GM19463 (cell line): ENCODE data around the gene PHACTR2.
"Not testable (repeated sequence)": the region's sequence is repeated elsewhere in the genome, so short reads cannot be mapped to it uniquely, and the experiment has no call there.

Source experiments
- ATAC-seq: cut with Tn5 transposase; IDR thresholded peaks from one replicate; pipeline ENCODE4 v1.9.1; 2021; ENCODE audit warnings: mild to moderate bottlenecking, moderate library complexity; ENCODE audit not compliant: unreplicated experiment

The PHACTR2 gene

GRCh38 chr6:143759666-143760065 lies 81.9 kb downstream of the PHACTR2 start:
- no peak for ATAC-seq

- no peak for ATAC-seq
Observed at GRCh38 chr6:143761074-143761473, 83.3 kb downstream of the PHACTR2 start.

GRCh38 chr6:143762126-143762525 lies 84.4 kb downstream of the PHACTR2 start:
- ATAC-seq: no peak

GRCh38 chr6:143765422-143766184 lies 87.8 kb downstream of the PHACTR2 start:
- no peak for ATAC-seq

GRCh38 chr6:143766185-143766553 lies 88.4 kb downstream of the PHACTR2 start:
- no peak for ATAC-seq

- ATAC-seq: no peak
Observed at GRCh38 chr6:143767433-143767832, 89.7 kb downstream of the PHACTR2 start.

GRCh38 chr6:143772116-143773086 lies 94.6 kb downstream of the PHACTR2 start:
- ATAC-seq: no peak

- ATAC-seq: no peak
Observed at GRCh38 chr6:143773506-143774150, 95.9 kb downstream of the PHACTR2 start.

GRCh38 chr6:143774347-143774746 lies 96.6 kb downstream of the PHACTR2 start:
- ATAC-seq: no peak

- no peak for ATAC-seq
Observed at GRCh38 chr6:143775336-143775735, 97.6 kb downstream of the PHACTR2 start.

- ATAC-seq: no peak
Observed at GRCh38 chr6:143778926-143779325, 101.2 kb downstream of the PHACTR2 start.

GRCh38 chr6:143782481-143782880 lies 104.7 kb downstream of the PHACTR2 start:
- ATAC-seq: no peak

- ATAC-seq: no peak
Observed at GRCh38 chr6:143783077-143783476, 105.3 kb downstream of the PHACTR2 start.

- ATAC-seq: no peak
Observed at GRCh38 chr6:143784316-143784715, 106.6 kb downstream of the PHACTR2 start.

GRCh38 chr6:143786371-143786770 lies 108.6 kb downstream of the PHACTR2 start:
- not testable (repeated sequence) for ATAC-seq

- ATAC-seq: no peak
Observed at GRCh38 chr6:143792402-143793279, 114.9 kb downstream of the PHACTR2 start.

- ATAC-seq: no peak
Observed at GRCh38 chr6:143793280-143793619, 115.5 kb downstream of the PHACTR2 start.

- ATAC-seq: not testable (repeated sequence)
Observed at GRCh38 chr6:143796551-143796950, 118.8 kb downstream of the PHACTR2 start.

- not testable (repeated sequence) for ATAC-seq
Observed at GRCh38 chr6:143798487-143798886, 120.7 kb downstream of the PHACTR2 start.

GRCh38 chr6:143802833-143803565 lies 125.2 kb downstream of the PHACTR2 start:
- ATAC-seq: no peak
